Left ventricle myocardium inferior (tissue), 1 donor: ENCODE results near the gene NPM3. TPM values are rescaled to one million over a fixed set of nuclear protein-coding genes. Genes with fewer than 3 reads are reported as not detected.

Source experiments
- DNase-seq: peaks from one replicate; pipeline ENCODE4 v3.0.0-alpha.2; 2020
- H3K27ac ChIP-seq: fragments of 200-600 bp; replicated peaks from 2 replicates; pipeline ENCODE4 v1.8.0; 2021
- H3K27me3 ChIP-seq: fragments of 200-600 bp; 2 replicates; pipeline ENCODE4 v1.8.0; 2021; ENCODE audit warnings: low read depth
- H3K36me3 ChIP-seq: fragments of 200-600 bp; 2 replicates; pipeline ENCODE4 v1.8.0; 2021
- H3K4me1 ChIP-seq: fragments of 200-600 bp; 2 replicates; pipeline ENCODE4 v1.8.0; 2021
- H3K4me3 ChIP-seq: fragments of 200-600 bp; 2 replicates; pipeline ENCODE4 v1.8.0; 2021; ENCODE audit warnings: mild to moderate bottlenecking, moderate library complexity
- H3K9me3 ChIP-seq: fragments of 200-600 bp; replicated peaks from 2 replicates; pipeline ENCODE4 v1.8.0; 2021
- CTCF ChIP-seq: fragments of 200-600 bp; IDR thresholded peaks from 2 replicates; pipeline ENCODE4 v1.8.0; 2021; ENCODE audit warnings: antibody characterized with exemption, mild to moderate bottlenecking, borderline replicate concordance
- intact Hi-C: fragments of 100-400 bp; cut with micrococcal nuclease; formaldehyde crosslinking; loops from one replicate; pipeline ENCODE4 v1.11.0; 2022
- total RNA-seq: library from RNA; stranded (reverse); fragmentation: NEBNext Ultra II Directional; extraction: Animal tissue kit (Norgen Biotek cat#: 25700); gene quantifications from one replicate; pipeline ENCODE4 v1.2.1, GENCODE V29; 2021
- donor health status: DM: no; HTN: yes; CAD: no; lungs with severe emphysema.

The NPM3 gene
- total RNA-seq, 1 donor from 2014 or later, result 7.9 TPM

DNA sequence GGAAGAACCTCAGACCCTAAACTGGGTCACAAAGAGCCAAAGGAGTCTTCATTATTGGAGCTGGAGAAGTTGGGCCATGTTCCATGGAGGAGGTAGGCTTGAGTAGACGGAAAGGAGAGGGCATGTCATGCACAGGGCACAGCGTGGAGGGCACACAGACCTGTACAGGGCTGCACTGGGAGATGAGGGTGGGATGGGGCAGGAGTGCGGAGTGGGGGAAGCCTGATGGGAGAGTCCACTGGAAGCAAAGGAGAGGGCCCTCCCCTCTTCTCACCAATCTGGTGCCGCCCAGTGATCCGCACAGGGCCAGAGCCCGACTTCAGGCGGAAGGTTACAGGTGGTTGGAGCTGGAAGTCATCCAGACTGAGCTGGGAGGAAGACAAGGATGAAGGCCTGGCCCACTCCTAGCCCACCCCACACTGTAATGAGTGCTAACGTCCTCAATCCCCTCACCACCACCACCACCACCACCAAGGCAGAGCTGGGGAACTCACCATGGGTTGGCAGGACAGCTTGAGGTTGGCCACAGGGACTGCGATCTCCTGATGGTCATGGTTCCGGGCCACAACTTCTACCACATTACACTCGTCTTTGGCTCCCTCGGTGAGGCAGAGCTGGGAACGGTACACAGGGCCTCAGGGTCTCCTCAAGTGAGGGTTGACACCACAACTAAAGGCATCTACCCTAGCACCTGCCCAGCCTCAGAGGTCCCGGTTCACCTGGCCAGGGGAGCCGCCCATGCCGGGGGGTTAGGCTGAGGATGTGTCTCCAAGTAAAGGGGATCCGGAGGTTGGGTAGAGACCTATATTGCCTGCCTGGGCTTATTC, 1.0 kb downstream of the NPM3 start:
- no peaks in the 10 kb centered on the region for H3K9me3 ChIP-seq
- DNase-seq, result no peak
- intact Hi-C loops, result loop anchor here (5.0 kb wide), 1 partner anchor 180 kb away; no protein-coding TSS in a partner anchor

DNA sequence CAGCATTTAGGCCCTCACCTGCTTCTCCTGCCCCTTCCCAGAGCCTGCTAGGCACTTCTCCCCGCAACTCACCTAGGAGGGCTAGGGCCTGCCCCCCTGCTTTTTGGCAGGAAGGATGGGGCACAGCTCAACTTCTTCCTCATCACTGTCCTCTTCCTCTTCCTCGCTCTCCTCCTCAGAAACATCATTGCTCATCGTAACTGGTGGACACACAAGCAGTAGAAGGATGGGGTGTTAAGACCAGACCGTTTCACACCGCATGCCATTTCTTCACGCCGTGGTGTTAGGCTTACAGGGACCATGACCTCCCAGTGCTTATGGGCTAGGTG, 1.6 kb downstream of the NPM3 start:
- Histone ChIP-seq H3K27me3 (peaks cover 31% of the 10 kb centered on the region), H3K4me3 (no peak overlapping the region), H3K4me1 (peaks cover 56% of the 10 kb centered on the region), H3K9me3 (no peaks in the 10 kb centered on the region), H3K36me3 (peaks cover 27% of the 10 kb centered on the region), H3K27ac (no peak overlapping the region)
- intact Hi-C loops, result loop anchor here (5.0 kb wide), 1 partner anchor 179 kb away; no protein-coding TSS in a partner anchor
- no peak for TF ChIP-seq CTCF
- DNase-seq, result no peak

More for the DNA sequence above, 1.0 kb downstream of the NPM3 start:
- TF ChIP-seq CTCF, result no peak
- Histone ChIP-seq H3K36me3 (peaks cover 33% of the 10 kb centered on the region), H3K4me1 (peaks cover 56% of the 10 kb centered on the region), H3K27me3 (peaks cover 26% of the 10 kb centered on the region), H3K4me3 (peak overlapping the region; percentile 72), H3K27ac (no peak overlapping the region)

DNA sequence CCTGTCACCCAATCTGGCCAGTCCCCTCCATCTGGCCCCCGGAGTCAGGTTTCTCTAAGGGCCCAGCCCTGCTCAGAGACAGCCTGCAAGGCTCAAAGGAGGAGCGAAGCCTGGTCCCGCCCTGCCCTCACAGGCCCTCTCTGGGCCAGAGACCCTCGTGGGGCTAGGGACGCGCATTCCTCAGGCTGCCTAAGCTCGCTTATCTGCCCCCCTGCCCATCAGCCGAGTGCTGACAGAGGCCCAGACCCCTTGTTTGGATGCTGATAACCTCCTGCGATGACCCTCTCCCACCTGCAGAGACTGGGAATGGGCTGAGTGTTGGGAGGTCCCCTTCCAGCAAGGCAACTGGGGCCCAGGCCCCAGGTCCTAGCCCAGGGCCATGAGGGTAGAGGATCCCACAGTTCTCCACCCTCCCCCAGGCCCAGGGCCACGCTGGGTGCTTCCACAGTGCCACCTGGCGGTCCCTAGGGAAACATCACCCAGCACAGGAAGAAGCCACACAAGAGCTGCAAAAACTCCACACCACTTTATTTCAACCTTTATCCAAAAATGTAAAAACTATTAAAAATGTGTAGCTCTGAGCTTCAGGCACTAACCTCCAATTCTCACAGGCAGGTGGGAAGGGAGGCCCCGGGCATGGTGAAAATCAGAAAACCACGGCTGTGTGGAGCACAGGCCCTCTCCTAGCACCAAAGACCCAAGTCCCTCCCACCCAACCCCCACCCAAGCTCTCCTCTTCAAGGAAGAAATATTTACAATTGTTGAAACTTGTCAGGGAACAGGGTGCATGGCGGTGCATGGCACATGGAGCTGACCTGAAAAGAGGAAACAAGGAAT, 2.2 kb downstream of the NPM3 start:
- TF ChIP-seq CTCF, result peak; percentile 89
- peaks cover 21% of the 10 kb centered on the region for H3K36me3 ChIP-seq
- H3K27ac ChIP-seq, result no peak overlapping the region
- peaks cover 61% of the 10 kb centered on the region for H3K4me1 ChIP-seq
- peak; percentile 48 for DNase-seq
- H3K9me3 ChIP-seq, result no peaks in the 10 kb centered on the region
- peaks cover 37% of the 10 kb centered on the region for H3K27me3 ChIP-seq
- intact Hi-C loops, result loop anchor here (5.0 kb wide), 1 partner anchor 179 kb away; no protein-coding TSS in a partner anchor
- no peak overlapping the region for H3K4me3 ChIP-seq

DNA sequence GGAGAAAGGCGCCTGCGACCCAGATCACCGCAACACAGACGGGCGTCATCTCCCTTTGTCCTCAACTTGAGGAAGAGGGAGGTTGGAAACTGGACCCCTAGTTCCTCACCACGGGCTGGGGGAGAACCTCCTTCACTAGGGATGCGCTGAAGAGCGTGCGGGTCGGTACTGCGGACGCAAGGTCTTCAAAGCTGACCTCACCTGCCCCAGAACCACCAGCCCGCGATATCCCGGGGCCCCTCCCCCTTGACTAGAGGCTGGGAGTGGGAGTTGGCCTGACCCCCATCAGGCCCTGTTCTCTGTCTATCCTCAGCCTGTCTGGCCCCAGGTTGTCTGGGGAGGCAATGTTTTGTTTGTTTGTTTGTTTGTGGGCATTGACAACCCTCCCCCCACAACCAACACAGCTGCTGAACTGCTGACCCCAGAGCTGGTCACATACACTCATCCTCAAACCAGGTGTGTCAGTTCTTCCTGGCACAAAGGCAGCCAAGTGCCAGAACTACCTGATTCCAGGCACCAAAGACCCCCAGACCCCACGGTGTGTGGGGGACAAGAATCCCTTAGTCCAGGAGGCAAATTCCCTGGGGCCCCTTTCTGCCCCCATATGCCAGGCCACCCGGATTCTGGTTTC, 2.9 kb downstream of the NPM3 start:
- H3K9me3 ChIP-seq, result no peaks in the 10 kb centered on the region
- peaks cover 14% of the 10 kb centered on the region for H3K36me3 ChIP-seq
- no peak for DNase-seq
- TF ChIP-seq CTCF, result peak; percentile 11
- H3K4me3 ChIP-seq, result peak overlapping the region; percentile 64
- H3K4me1 ChIP-seq, result peaks cover 65% of the 10 kb centered on the region
- peaks cover 44% of the 10 kb centered on the region for H3K27me3 ChIP-seq
- intact Hi-C loops, result loop anchor here (5.0 kb wide), 1 partner anchor 178 kb away; no protein-coding TSS in a partner anchor
- no peak overlapping the region for H3K27ac ChIP-seq

GRCh38 chr10:101779544-101780186, 3.6 kb downstream of the NPM3 start:
- Histone ChIP-seq H3K36me3 (peaks cover 8% of the 10 kb centered on the region), H3K4me1 (peaks cover 72% of the 10 kb centered on the region), H3K4me3 (peak overlapping the region; percentile 64), H3K27me3 (peaks cover 51% of the 10 kb centered on the region), H3K27ac (no peak overlapping the region), H3K9me3 (no peaks in the 10 kb centered on the region)
- intact Hi-C loops, result loop anchor here (5.0 kb wide), 1 partner anchor 177 kb away; no protein-coding TSS in a partner anchor
- peak; percentile 91 for TF ChIP-seq CTCF
- peak; percentile 79 for DNase-seq
